ENCODE data around the gene ZBTB7B.

ZBTB7B gene

GRCh38 chr1:155002464-155003226, at the start of gene ZBTB7B:
Gene ZBTB7B, plus strand, starts transcription at chr1:155002802. Its CDS starts 11,859 bp downstream, at chr1:155014661.
- Histone ChIP-seq H3K9me3 (ENCODE audit: low read length) (no peaks in the 10 kb centered on the region), H3K79me2 (ENCODE audit: insufficient read depth, low read length) (no peaks in the 10 kb centered on the region), H3F3A (ENCODE audit: insufficient read depth, low read length) (peaks cover 4% of the 10 kb centered on the region; the same call in 1 of the 2 replicates), H2AFZ (ENCODE audit: low read length) (no peak within 1 kb of the TSS), H3K9me2 (ENCODE audit: low read depth, low read length) (no peaks in the 10 kb centered on the region), H3K27me3 (ENCODE audit: insufficient read depth, low read length) (no peaks in the 10 kb centered on the region), H3K4me1 (ENCODE audit: insufficient read depth, low read length, severe bottlenecking) (peaks cover 49% of the 10 kb centered on the region), H3K4me3 (ENCODE audit: low read depth, low read length, poor library complexity, severe bottlenecking) (peak within 1 kb of the TSS; percentile 90), H3K27ac (ENCODE audit: low read depth, low read length, poor library complexity, severe bottlenecking) (peak within 1 kb of the TSS; percentile 83), H3K4me2 (ENCODE audit: low read length) (peak within 1 kb of the TSS; percentile 99), H3K9ac (ENCODE audit: low read length) (peak within 1 kb of the TSS; percentile 93), H4K20me1 (ENCODE audit: insufficient read depth, low read length) (no peaks in the 10 kb centered on the region), H3K36me3 (ENCODE audit: insufficient read depth, low read length) (no peaks in the 10 kb centered on the region)
- TF ChIP-seq EZH2 (IDR thresholded peaks at IDR 0.05; ENCODE audit: borderline replicate concordance, low read length): no peak
- TF ChIP-seq CTCF (IDR thresholded peaks at IDR 0.05; ENCODE audit: low read length): no peak

- Histone ChIP-seq H3K4me2 (ENCODE audit: low read length) (peak overlapping the region; percentile 74; the same call in 1 of the 2 replicates), H3K9me3 (ENCODE audit: low read length) (no peaks in the 10 kb centered on the region), H3K9ac (ENCODE audit: low read length) (peak overlapping the region; percentile 21; the same call in 1 of the 2 replicates), H3K4me3 (ENCODE audit: low read depth, low read length, poor library complexity, severe bottlenecking) (peak overlapping the region; percentile 49), H3K9me2 (ENCODE audit: low read depth, low read length) (no peaks in the 10 kb centered on the region), H3K27me3 (ENCODE audit: insufficient read depth, low read length) (no peaks in the 10 kb centered on the region), H3K4me1 (ENCODE audit: insufficient read depth, low read length, severe bottlenecking) (peaks cover 64% of the 10 kb centered on the region), H2AFZ (ENCODE audit: low read length) (no peak overlapping the region), H3K27ac (ENCODE audit: low read depth, low read length, poor library complexity, severe bottlenecking) (peak overlapping the region; percentile 89), H3K36me3 (ENCODE audit: insufficient read depth, low read length) (peaks cover 12% of the 10 kb centered on the region; the same call in 1 of the 2 replicates), H3F3A (ENCODE audit: insufficient read depth, low read length) (no peaks in the 10 kb centered on the region), H3K79me2 (ENCODE audit: insufficient read depth, low read length) (no peaks in the 10 kb centered on the region), H4K20me1 (ENCODE audit: insufficient read depth, low read length) (no peaks in the 10 kb centered on the region)
- TF ChIP-seq CTCF (IDR thresholded peaks at IDR 0.05; ENCODE audit: low read length) (no peak), EZH2 (IDR thresholded peaks at IDR 0.05; ENCODE audit: borderline replicate concordance, low read length) (no peak)
These were observed 49.0 kb upstream of the ZBTB7B start for GRCh38 chr1:154953611-154954038.

- peaks cover 64% of the 10 kb centered on the region for H3K4me1 ChIP-seq (ENCODE audit: insufficient read depth, low read length, severe bottlenecking)
- H3F3A ChIP-seq (ENCODE audit: insufficient read depth, low read length): no peaks in the 10 kb centered on the region
- no peaks in the 10 kb centered on the region for H3K9me3 ChIP-seq (ENCODE audit: low read length)
- H3K9ac ChIP-seq (ENCODE audit: low read length): peak overlapping the region; percentile 33; the same call in 1 of the 2 replicates
- peak overlapping the region; percentile 65 for H3K4me3 ChIP-seq (ENCODE audit: low read depth, low read length, poor library complexity, severe bottlenecking)
- H4K20me1 ChIP-seq (ENCODE audit: insufficient read depth, low read length): no peaks in the 10 kb centered on the region
- no peaks in the 10 kb centered on the region for H3K27me3 ChIP-seq (ENCODE audit: insufficient read depth, low read length)
- H2AFZ ChIP-seq (ENCODE audit: low read length): no peak overlapping the region
- H3K27ac ChIP-seq (ENCODE audit: low read depth, low read length, poor library complexity, severe bottlenecking): peak overlapping the region; percentile 89
- no peaks in the 10 kb centered on the region for H3K79me2 ChIP-seq (ENCODE audit: insufficient read depth, low read length)
- TF ChIP-seq CTCF (IDR thresholded peaks at IDR 0.05; ENCODE audit: low read length) (no peak), EZH2 (IDR thresholded peaks at IDR 0.05; ENCODE audit: borderline replicate concordance, low read length) (no peak)
- no peaks in the 10 kb centered on the region for H3K9me2 ChIP-seq (ENCODE audit: low read depth, low read length)
- H3K36me3 ChIP-seq (ENCODE audit: insufficient read depth, low read length): peaks cover 21% of the 10 kb centered on the region
- H3K4me2 ChIP-seq (ENCODE audit: low read length): peak overlapping the region; percentile 74
These were observed 48.1 kb upstream of the ZBTB7B start for GRCh38 chr1:154954541-154954940.
